SU-DHL-6 (cell line): Measurements from ENCODE around the gene RALBP1.

Experiments
- CTCF ChIP-seq: fragments of 200-600 bp; sonication (generic); IDR thresholded peaks from one replicate; pipeline ENCODE4 v1.5.1; 2017; ENCODE audit warnings: antibody characterized with exemption, mild to moderate bottlenecking, low read length, moderate library complexity; ENCODE audit not compliant: insufficient read depth, poor library complexity, severe bottlenecking
- EZH2phosphoT487 ChIP-seq: fragments of 200-600 bp; sonication (generic), shearing (Covaris generic); conservative IDR thresholded peaks from 2 replicates; pipeline ENCODE4 v1.6.1; 2018; ENCODE audit warnings: mild to moderate bottlenecking, antibody characterized with exemption, low read length, moderate library complexity, mixed read lengths

GRCh38 chr18:9437021-9437437 is 38.3 kb upstream of the RALBP1 start:
- no peak for TF ChIP-seq CTCF
- TF ChIP-seq EZH2phosphoT487 = no peak
